ENCODE data around the gene FREM2. TPM values are rescaled to one million over a fixed set of nuclear protein-coding genes. Genes with fewer than 3 reads are reported as not detected.

Gene FREM2
- total and polyA plus RNA-seq, 2 of the 4 experiments (the other 2 are of a cell fraction), result not detected

DNA sequence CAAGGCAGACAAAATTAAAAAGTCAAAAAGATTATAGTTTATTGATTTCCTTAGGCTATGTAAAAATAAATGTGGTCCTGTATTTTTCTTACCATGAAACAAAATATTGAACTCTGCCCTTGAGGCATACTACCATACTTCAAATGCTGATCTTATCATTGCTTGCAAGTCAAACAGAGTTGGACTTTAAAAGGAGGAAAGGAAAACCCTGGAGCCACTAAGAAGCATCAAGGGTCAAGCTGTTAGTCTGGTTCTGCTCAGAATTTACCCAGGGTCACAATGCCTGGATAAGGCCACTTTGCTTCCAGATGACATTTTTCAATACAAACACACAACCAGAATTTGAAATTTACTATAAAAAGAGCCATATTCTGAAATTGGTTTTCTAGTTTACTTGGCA is 2.2 kb upstream of the FREM2 start:
- Histone ChIP-seq H3K14ac (replicated peaks; ENCODE audit: low read depth, low read length) (no peak overlapping the region), H3K4me1 (ENCODE audit: control insufficient read depth, insufficient read depth, low read length) (no peaks in the 10 kb centered on the region), H2AK5ac (ENCODE audit: low read depth, low read length) (no peak overlapping the region), H3K4me2 (ENCODE audit: low read depth, low read length) (no peak overlapping the region), H3K36me3 (ENCODE audit: control insufficient read depth, insufficient read depth, low read length) (no peaks in the 10 kb centered on the region), H2BK5ac (ENCODE audit: low read depth, low read length, poor library complexity, severe bottlenecking) (no peak overlapping the region), H3K79me1 (ENCODE audit: low read depth in 1 of 2, low read length in 2 of 2) (no peaks in the 10 kb centered on the region), H3K27me3 (ENCODE audit: control insufficient read depth, insufficient read depth, low read length) (peaks cover 13% of the 10 kb centered on the region; the same call in 1 of the 2 replicates), H2BK120ac (ENCODE audit: low read depth, low read length) (no peak overlapping the region), H3K18ac (ENCODE audit: low read depth, low read length) (no peak overlapping the region), H4K91ac (ENCODE audit: insufficient read depth, low read depth, low read length) (no peak overlapping the region), H4K20me1 (ENCODE audit: insufficient read depth, low read length) (no peaks in the 10 kb centered on the region), H3K4me3 (ENCODE audit: insufficient read depth, low read depth, low read length) (no peak overlapping the region), H4K8ac (ENCODE audit: low read depth in 2 of 2, low read length in 2 of 2) (no peak overlapping the region), H3K9me1 (ENCODE audit: insufficient read depth, low read length) (no peaks in the 10 kb centered on the region), H3K27ac (ENCODE audit: insufficient read depth, low read length) (no peak overlapping the region), H2AFZ (replicated peaks; ENCODE audit: low read length, poor library complexity) (no peak overlapping the region), H3K56ac (ENCODE audit: extremely low read depth, insufficient read depth, low read length) (no peak overlapping the region), H3K9ac (ENCODE audit: low read depth, low read length) (no peak overlapping the region), H2BK15ac (ENCODE audit: low read depth, low read length) (no peak overlapping the region), H2BK20ac (ENCODE audit: low read depth, low read length) (no peak overlapping the region), H3K4ac (ENCODE audit: low read depth, low read length) (no peak overlapping the region), H2AK9ac (replicated peaks; ENCODE audit: low read depth, low read length, poor library complexity) (no peak overlapping the region), H3K23ac (ENCODE audit: low read depth, low read length) (no peak overlapping the region), H4K5ac (ENCODE audit: low read depth, low read length) (no peak overlapping the region), H3K9me3 (ENCODE audit: control insufficient read depth, insufficient read depth, low read length) (no peaks in the 10 kb centered on the region)
- POLR2A ChIA-PET (ENCODE audit: unreplicated experiment), result no interaction called here
- dilution Hi-C loops (cut with HindIII; ENCODE audit: low sequenced_read_pairs, unreplicated experiment), result no loop called here
- BruUV-seq (replicated peaks), result no TSS peak
- TF ChIP-seq RAD21 (IDR thresholded peaks at IDR 0.05; ENCODE audit: low read length) (no peak), POLR2A (IDR thresholded peaks at IDR 0.05; ENCODE audit: low read depth, low read length) (no peak), CEBPB (IDR thresholded peaks at IDR 0.05; ENCODE audit: low read depth, low read length) (no peak), FOS (IDR thresholded peaks at IDR 0.05; ENCODE audit: low read depth, low read length) (no peak), BHLHE40 (IDR thresholded peaks at IDR 0.05; ENCODE audit: low read depth, low read length) (no peak)
- TF ChIP-seq, protein P1, sequence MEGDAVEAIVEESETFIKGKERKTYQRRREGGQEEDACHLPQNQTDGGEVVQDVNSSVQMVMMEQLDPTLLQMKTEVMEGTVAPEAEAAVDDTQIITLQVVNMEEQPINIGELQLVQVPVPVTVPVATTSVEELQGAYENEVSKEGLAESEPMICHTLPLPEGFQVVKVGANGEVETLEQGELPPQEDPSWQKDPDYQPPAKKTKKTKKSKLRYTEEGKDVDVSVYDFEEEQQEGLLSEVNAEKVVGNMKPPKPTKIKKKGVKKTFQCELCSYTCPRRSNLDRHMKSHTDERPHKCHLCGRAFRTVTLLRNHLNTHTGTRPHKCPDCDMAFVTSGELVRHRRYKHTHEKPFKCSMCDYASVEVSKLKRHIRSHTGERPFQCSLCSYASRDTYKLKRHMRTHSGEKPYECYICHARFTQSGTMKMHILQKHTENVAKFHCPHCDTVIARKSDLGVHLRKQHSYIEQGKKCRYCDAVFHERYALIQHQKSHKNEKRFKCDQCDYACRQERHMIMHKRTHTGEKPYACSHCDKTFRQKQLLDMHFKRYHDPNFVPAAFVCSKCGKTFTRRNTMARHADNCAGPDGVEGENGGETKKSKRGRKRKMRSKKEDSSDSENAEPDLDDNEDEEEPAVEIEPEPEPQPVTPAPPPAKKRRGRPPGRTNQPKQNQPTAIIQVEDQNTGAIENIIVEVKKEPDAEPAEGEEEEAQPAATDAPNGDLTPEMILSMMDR (conservative IDR thresholded peaks at IDR 0.05; ENCODE audit: low read depth, low read length), result no peak
- ATAC-seq (ENCODE audit: low read depth), result no peak
- intact Hi-C loops (cut with micrococcal nuclease), result no loop called here
- CTCF ChIA-PET, result no interaction called here
- DNase-seq, result no peak
- in situ Hi-C loops (cut with MboI; ENCODE audit: low sequenced_read_pairs), result no loop called here

All from IMR-90 (cell line).